ENCODE data around the gene BEST2. TPM values are rescaled to one million over a fixed set of nuclear protein-coding genes. Genes with fewer than 3 reads are reported as not detected.
A peak's percentile ranks its signal among the peaks of the same experiment; 100 is the strongest.
"Not testable (repeated sequence)": the region's sequence is repeated elsewhere in the genome, so short reads cannot be mapped to it uniquely, and the experiment has no call there.

The BEST2 gene
- total RNA-seq, 1 donor from 2014 or later = not detected

DNA sequence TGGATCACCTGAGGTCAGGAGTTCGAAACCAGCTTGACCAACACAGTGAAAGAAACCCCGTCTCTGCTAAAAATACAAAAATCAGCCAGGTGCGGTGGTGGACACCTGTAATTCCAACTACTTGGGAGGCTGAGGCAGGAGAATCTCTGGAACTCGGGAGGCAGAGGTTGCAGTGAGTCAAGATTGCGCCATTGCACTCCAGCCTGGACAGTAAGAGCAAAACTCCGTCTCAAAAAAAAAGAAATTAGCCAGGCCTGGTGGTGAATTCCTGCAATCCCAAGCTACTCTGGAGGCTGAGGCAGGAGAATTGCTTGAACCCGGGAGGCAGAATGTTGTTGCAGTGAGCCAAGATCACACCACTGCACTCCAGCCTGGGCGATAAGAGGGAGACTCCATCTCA is 43.0 kb upstream of the BEST2 start:
- DNase-seq (ENCODE audit: low spot score) = no peak
- H3K4me3 Mint-ChIP-seq (ENCODE audit: unreplicated experiment) = no peak overlapping the region
- H3K27ac Mint-ChIP-seq (ENCODE audit: unreplicated experiment) = no peak overlapping the region
- no peaks in the 10 kb centered on the region for H3K4me1 Mint-ChIP-seq (ENCODE audit: low read depth)
- H3K36me3 Mint-ChIP-seq (ENCODE audit: low read depth) = peaks cover 38% of the 10 kb centered on the region
- TF ChIP-seq, protein P1, sequence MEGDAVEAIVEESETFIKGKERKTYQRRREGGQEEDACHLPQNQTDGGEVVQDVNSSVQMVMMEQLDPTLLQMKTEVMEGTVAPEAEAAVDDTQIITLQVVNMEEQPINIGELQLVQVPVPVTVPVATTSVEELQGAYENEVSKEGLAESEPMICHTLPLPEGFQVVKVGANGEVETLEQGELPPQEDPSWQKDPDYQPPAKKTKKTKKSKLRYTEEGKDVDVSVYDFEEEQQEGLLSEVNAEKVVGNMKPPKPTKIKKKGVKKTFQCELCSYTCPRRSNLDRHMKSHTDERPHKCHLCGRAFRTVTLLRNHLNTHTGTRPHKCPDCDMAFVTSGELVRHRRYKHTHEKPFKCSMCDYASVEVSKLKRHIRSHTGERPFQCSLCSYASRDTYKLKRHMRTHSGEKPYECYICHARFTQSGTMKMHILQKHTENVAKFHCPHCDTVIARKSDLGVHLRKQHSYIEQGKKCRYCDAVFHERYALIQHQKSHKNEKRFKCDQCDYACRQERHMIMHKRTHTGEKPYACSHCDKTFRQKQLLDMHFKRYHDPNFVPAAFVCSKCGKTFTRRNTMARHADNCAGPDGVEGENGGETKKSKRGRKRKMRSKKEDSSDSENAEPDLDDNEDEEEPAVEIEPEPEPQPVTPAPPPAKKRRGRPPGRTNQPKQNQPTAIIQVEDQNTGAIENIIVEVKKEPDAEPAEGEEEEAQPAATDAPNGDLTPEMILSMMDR (IDR thresholded peaks at IDR 0.05) = no peak
- no peaks in the 10 kb centered on the region for H3K9me3 Mint-ChIP-seq (ENCODE audit: low read depth)
- H3K27me3 Mint-ChIP-seq (ENCODE audit: low read depth) = no peaks in the 10 kb centered on the region

GRCh38 chr19:12711187-12711586 is 40.4 kb upstream of the BEST2 start:
- TF ChIP-seq, protein P1 (IDR thresholded peaks at IDR 0.05) = no peak
- no peaks in the 10 kb centered on the region for H3K9me3 Mint-ChIP-seq (ENCODE audit: low read depth)
- H3K27ac Mint-ChIP-seq (ENCODE audit: unreplicated experiment) = no peak overlapping the region
- peaks cover 29% of the 10 kb centered on the region for H3K36me3 Mint-ChIP-seq (ENCODE audit: low read depth)
- no peak overlapping the region for H3K4me3 Mint-ChIP-seq (ENCODE audit: unreplicated experiment)
- H3K4me1 Mint-ChIP-seq (ENCODE audit: low read depth) = no peaks in the 10 kb centered on the region
- DNase-seq (ENCODE audit: low spot score) = no peak
- no peaks in the 10 kb centered on the region for H3K27me3 Mint-ChIP-seq (ENCODE audit: low read depth)

- H3K27me3 Mint-ChIP-seq (ENCODE audit: low read depth); H3K27ac Mint-ChIP-seq (ENCODE audit: unreplicated experiment); DNase-seq (ENCODE audit: low spot score); H3K4me1 Mint-ChIP-seq (ENCODE audit: low read depth); H3K9me3 Mint-ChIP-seq (ENCODE audit: low read depth); H3K4me3 Mint-ChIP-seq (ENCODE audit: unreplicated experiment): not testable (repeated sequence)
- peaks cover 29% of the 10 kb centered on the region for H3K36me3 Mint-ChIP-seq (ENCODE audit: low read depth)
- TF ChIP-seq, protein P1 (IDR thresholded peaks at IDR 0.05) = peak; percentile 73
These were observed 39.5 kb upstream of the BEST2 start for GRCh38 chr19:12712077-12712476.

DNA sequence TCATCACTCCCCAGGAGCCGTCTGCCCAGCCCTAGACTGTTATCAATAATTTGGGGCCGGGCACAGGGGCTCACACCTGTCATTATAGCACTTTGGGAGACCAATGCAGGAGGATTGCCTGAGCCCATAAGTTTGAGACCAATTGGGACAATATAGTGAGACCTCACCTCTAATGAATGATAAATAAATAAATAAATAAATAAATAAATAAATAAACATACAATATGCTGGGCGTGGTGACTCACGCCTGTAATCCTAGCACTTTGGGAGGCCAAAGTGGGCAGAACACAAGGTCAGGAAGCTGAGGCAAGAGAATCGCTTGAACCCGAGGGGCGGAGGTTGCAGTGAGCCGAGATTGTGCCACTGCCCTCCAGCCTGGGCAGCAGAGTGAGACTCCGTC is 38.3 kb upstream of the BEST2 start:
- not testable (repeated sequence) for H3K27ac Mint-ChIP-seq (ENCODE audit: unreplicated experiment); H3K4me1 Mint-ChIP-seq (ENCODE audit: low read depth); H3K27me3 Mint-ChIP-seq (ENCODE audit: low read depth); DNase-seq (ENCODE audit: low spot score); H3K9me3 Mint-ChIP-seq (ENCODE audit: low read depth); H3K4me3 Mint-ChIP-seq (ENCODE audit: unreplicated experiment)
- H3K36me3 Mint-ChIP-seq (ENCODE audit: low read depth) = peaks cover 29% of the 10 kb centered on the region

DNA sequence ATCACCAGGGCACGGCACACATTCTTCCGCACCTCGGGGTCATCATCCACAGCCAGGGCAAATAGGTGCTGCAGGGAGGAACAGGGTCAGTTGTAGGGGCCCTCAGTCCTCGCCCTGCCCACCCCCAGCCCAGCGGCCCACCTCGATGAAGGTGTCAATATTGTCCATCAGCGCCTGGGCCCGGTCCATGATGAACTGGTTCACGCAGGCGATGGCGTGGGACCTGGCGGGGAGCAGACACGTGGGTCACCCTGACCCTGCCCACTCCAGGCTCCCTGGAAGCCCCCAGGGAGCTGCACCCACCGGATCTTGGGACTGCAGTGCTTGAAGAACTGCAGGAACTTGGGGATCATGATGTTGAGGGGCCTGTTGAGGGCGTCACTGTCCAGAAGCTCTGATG is 36.5 kb upstream of the BEST2 start:
- H3K4me3 Mint-ChIP-seq (ENCODE audit: unreplicated experiment) = no peak overlapping the region
- TF ChIP-seq, protein P1 (IDR thresholded peaks at IDR 0.05) = no peak
- peak; percentile 92 for DNase-seq (ENCODE audit: low spot score)
- H3K4me1 Mint-ChIP-seq (ENCODE audit: low read depth) = peaks cover 8% of the 10 kb centered on the region
- H3K9me3 Mint-ChIP-seq (ENCODE audit: low read depth) = no peaks in the 10 kb centered on the region
- H3K27me3 Mint-ChIP-seq (ENCODE audit: low read depth) = no peaks in the 10 kb centered on the region
- peaks cover 30% of the 10 kb centered on the region for H3K36me3 Mint-ChIP-seq (ENCODE audit: low read depth)
- H3K27ac Mint-ChIP-seq (ENCODE audit: unreplicated experiment) = no peak overlapping the region

DNA sequence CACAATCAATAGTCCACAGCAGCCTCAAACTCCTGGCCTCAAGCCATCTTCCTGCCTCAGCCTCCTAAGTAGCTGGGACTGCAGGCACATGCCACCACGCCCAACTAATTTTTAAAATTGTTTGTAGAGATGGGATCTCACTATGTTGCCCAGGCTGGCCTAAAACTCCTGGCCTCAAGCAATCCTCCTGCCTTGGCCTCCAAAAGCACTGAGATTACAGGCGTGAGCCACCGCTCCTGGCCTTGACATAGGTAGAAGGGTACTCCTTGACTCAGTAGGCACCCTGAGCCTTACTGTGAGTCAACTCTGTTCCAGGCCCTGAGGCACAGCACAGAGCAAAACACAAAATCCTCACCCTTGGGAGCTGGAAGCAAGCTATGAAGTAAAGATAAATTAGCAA is 35.7 kb upstream of the BEST2 start:
- H3K4me1 Mint-ChIP-seq (ENCODE audit: low read depth) = peaks cover 14% of the 10 kb centered on the region
- no peak for DNase-seq (ENCODE audit: low spot score)
- peaks cover 23% of the 10 kb centered on the region for H3K36me3 Mint-ChIP-seq (ENCODE audit: low read depth)
- no peak overlapping the region for H3K4me3 Mint-ChIP-seq (ENCODE audit: unreplicated experiment)
- H3K27me3 Mint-ChIP-seq (ENCODE audit: low read depth) = no peaks in the 10 kb centered on the region
- H3K9me3 Mint-ChIP-seq (ENCODE audit: low read depth) = no peaks in the 10 kb centered on the region
- TF ChIP-seq, protein P1 (IDR thresholded peaks at IDR 0.05) = no peak
- no peak overlapping the region for H3K27ac Mint-ChIP-seq (ENCODE audit: unreplicated experiment)

Data from chondrocyte (in vitro differentiated cells).